ENCODE measurements around the gene ERG. TPM values are rescaled to one million over a fixed set of nuclear protein-coding genes. Genes with fewer than 3 reads are reported as not detected.
A peak's percentile ranks its signal among the peaks of the same experiment; 100 is the strongest.

The ERG gene
- total RNA-seq, 1 donor from 2014 or later, result 6.8 TPM

DNA sequence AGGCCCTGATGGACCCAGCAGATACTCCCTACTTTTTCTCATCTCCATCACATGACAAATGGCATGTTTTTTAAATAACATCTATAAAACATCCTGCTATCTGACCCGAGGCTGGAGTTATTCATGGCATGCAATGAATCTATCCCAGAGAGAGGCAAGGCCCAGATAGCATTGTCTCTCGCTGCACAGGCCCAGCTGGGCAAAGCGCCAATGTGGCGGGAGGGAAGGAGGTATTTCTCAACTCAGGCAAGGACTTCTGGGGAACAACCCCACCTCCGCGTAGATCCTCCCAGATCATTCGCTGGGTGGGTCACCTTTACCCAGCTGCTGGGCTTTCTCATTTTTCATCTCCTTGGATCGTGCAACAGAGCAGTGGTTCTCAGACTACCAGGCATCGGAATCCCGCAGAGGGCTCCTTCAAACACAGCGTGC, 59.8 kb downstream of the ERG start:
- no peak overlapping the region for H3K4me3 Mint-ChIP-seq
- no peak for DNase-seq (ENCODE audit: extremely low spot score, unreplicated experiment)
- peaks cover 37% of the 10 kb centered on the region for H3K4me1 Mint-ChIP-seq (ENCODE audit: unreplicated experiment)
- peaks cover 18% of the 10 kb centered on the region for H3K9me3 Mint-ChIP-seq
- TF ChIP-seq CTCF (conservative IDR thresholded peaks at IDR 0.05), result no peak
- no peak overlapping the region for H3K27ac Mint-ChIP-seq
- H3K27me3 Mint-ChIP-seq, result peaks cover 8% of the 10 kb centered on the region
- peaks cover 5% of the 10 kb centered on the region for H3K36me3 Mint-ChIP-seq

DNA sequence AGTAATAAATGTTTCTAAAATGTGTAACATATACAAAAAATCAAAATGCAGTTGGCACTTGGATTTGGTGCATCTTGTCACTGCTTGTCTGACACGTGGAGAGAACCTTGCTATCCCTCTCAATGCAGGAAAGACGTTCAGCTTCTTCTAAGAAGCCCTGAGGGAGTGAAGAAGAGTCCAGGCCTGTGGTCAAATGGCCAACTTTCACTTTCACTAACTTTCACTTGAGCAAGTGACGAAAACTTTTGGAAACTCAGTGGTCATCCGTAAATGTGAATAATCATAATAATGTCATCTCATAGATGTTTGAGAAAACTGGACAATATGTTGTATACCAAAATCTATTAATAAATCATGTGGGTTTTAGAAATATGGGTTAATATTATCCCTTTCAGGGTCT, 61.9 kb downstream of the ERG start:
- H3K36me3 Mint-ChIP-seq, result peaks cover 5% of the 10 kb centered on the region
- H3K4me1 Mint-ChIP-seq (ENCODE audit: unreplicated experiment), result peaks cover 37% of the 10 kb centered on the region
- peaks cover 18% of the 10 kb centered on the region for H3K9me3 Mint-ChIP-seq
- no peak for TF ChIP-seq CTCF (conservative IDR thresholded peaks at IDR 0.05)
- DNase-seq (ENCODE audit: extremely low spot score, unreplicated experiment), result no peak
- no peak overlapping the region for H3K27ac Mint-ChIP-seq
- H3K4me3 Mint-ChIP-seq, result no peak overlapping the region
- H3K27me3 Mint-ChIP-seq, result peaks cover 5% of the 10 kb centered on the region

DNA sequence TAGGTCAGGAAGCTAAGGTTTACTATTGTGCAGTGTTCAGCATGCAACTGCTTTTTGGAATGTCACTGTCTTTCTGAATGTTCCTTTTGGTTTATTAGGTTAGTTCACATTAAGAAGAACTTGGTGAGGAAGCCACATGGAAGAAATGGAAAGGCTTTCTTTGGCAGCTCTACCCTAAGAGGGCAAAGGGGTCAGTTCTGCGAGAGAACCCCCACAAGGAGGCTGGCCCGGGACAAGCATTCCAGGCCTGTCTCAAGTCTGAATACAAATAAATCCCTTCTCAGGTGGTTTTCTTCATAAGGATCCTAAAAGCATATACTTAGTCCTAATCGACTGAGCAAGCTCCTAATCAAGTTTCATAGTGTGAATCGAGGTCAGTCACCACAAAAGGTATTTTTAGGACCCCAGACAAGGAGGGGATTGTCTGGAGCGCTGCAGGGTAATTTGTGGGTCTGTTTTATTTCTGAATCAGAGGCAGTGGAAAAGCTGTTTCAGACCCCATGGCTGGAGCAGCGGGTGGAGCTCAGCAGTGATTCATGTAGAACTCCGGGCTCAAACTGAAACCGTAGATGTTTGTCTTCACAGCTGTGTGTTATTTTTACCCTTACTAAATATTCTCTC, 63.3 kb downstream of the ERG start:
- Mint-ChIP-seq H3K27ac (peak overlapping the region; percentile 13), H3K9me3 (peaks cover 18% of the 10 kb centered on the region), H3K27me3 (peaks cover 5% of the 10 kb centered on the region), H3K4me1 (ENCODE audit: unreplicated experiment) (peaks cover 37% of the 10 kb centered on the region), H3K4me3 (peak overlapping the region; percentile 60), H3K36me3 (peaks cover 5% of the 10 kb centered on the region)
- DNase-seq (ENCODE audit: extremely low spot score, unreplicated experiment), result no peak
- no peak for TF ChIP-seq CTCF (conservative IDR thresholded peaks at IDR 0.05)

DNA sequence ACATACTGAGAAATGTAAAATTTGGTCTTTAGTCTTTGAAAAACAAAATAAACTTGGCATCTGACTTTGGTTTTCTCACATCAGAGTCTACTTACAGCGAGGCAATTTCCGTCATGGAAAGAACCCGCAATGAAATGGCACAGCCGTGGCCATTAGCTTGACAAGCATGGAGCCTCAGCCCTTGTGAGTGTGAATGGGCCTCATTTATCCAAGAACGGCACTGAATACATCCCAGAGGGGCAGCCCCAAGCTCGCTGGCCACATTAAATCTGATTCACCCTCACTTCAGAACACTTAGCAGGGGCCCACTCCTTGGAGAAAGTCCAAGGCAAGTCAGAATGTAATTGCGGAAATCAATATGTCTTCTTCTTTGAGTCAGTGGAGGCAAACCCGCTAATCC, 64.8 kb downstream of the ERG start:
- Mint-ChIP-seq H3K36me3 (peaks cover 5% of the 10 kb centered on the region), H3K4me1 (ENCODE audit: unreplicated experiment) (peaks cover 26% of the 10 kb centered on the region), H3K27me3 (peaks cover 5% of the 10 kb centered on the region), H3K9me3 (peaks cover 16% of the 10 kb centered on the region), H3K4me3 (no peak overlapping the region), H3K27ac (no peak overlapping the region)
- no peak for TF ChIP-seq CTCF (conservative IDR thresholded peaks at IDR 0.05)
- DNase-seq (ENCODE audit: extremely low spot score, unreplicated experiment), result no peak

- no peak for TF ChIP-seq CTCF (conservative IDR thresholded peaks at IDR 0.05)
- no peak overlapping the region for H3K27ac Mint-ChIP-seq
- peaks cover 6% of the 10 kb centered on the region for H3K9me3 Mint-ChIP-seq
Measured at GRCh38 chr21:38430401-38430984, 67.8 kb downstream of the ERG start.

More at GRCh38 chr21:38430401-38430984, 67.8 kb downstream of the ERG start:
- no peaks in the 10 kb centered on the region for H3K36me3 Mint-ChIP-seq
- H3K4me1 Mint-ChIP-seq (ENCODE audit: unreplicated experiment), result peaks cover 15% of the 10 kb centered on the region
- peaks cover 11% of the 10 kb centered on the region for H3K27me3 Mint-ChIP-seq
- H3K4me3 Mint-ChIP-seq, result no peak overlapping the region
- DNase-seq (ENCODE audit: extremely low spot score, unreplicated experiment), result no peak
